NCI-H524 treated with DMSO at 0.1 percent for 48 hours (cell line): Measurements from ENCODE around the gene SORT1.
"Not testable (repeated sequence)": the region's sequence is repeated elsewhere in the genome, so short reads cannot be mapped to it uniquely, and the experiment has no call there.

Experiments used
- DNase-seq: peaks from one replicate; lab custom pipeline; 2025; lab: John Stamatoyannopoulos, UW

Gene SORT1

GRCh38 chr1:109396871-109397580, 692 bp downstream of the SORT1 start:
- no peak for DNase-seq

- no peak for DNase-seq
These were observed 1.2 kb downstream of the SORT1 start for GRCh38 chr1:109396513-109396839.

DNA sequence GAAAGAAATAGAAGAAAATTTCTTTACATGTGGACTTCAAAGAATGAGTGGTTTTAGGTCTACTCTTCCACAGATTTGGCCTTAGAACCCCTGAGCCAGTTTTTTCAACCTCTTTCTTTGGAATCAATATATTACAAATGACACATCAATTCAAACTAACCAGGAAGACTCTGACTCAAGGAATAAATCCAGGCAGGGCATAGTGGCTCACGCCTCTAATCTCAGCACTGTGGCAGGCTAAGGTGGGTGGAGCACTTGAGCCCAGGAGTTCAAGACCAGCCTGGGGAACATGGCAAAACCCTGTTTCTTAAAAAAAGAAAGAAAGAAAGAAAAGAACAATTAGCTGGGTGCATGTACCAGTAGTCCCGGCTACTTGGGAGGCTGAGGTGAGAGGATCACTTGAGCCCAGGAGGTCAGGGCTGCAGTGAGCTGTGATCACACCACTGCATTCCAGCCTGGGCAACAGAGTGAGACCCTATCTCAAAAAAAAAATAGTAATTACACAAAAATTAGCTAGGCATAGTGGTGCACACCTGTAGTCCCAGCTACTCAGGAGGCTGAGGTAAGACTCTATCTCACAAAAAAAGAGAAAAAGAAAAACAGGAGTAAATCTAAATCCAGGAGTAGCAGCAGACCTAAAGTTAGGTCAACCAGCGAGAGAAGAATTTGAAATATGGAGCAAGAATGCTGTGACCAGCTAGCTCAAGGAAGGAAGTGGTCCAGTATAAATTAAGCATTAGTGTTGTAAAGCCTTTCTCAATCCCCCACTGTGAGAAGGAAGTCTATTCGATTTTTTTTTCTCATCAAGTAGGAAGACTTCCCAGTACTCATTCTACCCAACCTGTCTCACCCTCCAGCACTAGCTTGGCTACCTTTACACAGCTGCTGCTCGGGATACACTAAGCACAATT, 1.9 kb downstream of the SORT1 start:
- DNase-seq = no peak

- DNase-seq = not testable (repeated sequence)
These were observed 2.5 kb downstream of the SORT1 start for GRCh38 chr1:109395282-109395599.

GRCh38 chr1:109394591-109395281, 3.0 kb downstream of the SORT1 start:
- DNase-seq = no peak

DNA sequence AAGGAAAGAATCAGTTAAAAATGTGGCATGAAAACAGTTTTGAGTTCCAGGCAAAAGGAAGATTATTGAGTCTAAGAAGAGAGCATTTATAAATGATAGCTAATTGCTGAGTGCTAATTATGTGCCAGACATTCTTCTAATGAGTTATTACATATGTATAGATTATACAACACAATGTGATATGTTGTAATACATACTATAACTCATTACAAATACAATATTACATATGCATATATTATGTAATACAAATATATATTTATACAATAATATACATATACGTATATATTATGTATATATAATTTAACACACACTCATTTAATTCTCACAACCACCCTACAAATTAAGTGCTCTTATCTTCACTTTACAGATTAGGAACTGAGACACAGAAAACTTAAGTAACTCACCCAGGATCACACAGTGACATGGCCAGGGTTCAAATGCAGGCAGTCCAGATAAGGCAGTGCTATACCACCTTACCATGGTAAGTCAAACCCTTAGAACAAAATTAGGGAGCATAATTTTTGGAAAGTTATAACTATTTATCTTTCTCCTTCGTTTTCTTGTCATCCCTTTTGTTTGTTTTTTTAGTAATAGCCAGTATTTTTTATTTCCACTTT, 4.0 kb downstream of the SORT1 start:
- DNase-seq = no peak

DNA sequence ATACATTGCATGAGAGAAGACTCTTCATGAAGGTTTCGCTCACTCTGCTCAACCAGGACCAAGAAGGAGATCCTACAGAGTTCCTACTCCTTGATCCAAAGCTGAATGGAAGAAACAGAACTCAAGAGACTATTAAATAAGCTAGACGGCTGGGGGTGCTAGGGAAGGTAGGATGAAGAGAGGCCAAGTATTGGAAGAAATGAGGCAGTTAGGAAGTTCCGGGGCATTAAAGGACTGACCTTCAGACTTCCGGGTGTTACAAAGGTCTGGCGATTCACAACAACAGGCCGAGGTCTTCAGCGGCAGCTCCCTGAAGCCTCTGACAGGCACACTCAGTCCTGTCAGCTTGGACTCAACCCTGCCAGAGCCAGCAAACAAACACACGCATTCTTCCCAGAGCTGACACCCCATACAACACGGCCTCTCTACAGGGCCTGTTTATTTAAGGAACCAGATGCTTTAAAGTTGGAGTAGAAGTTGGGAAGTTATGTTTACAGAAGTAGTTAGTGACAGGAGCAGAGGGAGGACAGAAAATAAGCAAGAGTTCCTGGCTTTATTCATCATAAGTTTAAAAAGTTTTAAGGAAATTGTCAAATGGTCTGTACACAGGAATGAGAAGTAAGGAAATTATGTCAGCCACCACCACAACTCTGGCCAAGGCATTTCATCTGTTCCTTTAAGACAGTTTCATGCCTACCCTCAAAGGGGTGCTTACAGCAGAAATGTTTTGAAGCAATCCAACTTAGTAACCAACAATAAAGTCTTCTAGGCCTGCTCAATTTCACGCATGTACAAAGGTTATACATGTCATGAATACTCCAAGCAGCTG, 4.7 kb downstream of the SORT1 start:
- no peak for DNase-seq

DNA sequence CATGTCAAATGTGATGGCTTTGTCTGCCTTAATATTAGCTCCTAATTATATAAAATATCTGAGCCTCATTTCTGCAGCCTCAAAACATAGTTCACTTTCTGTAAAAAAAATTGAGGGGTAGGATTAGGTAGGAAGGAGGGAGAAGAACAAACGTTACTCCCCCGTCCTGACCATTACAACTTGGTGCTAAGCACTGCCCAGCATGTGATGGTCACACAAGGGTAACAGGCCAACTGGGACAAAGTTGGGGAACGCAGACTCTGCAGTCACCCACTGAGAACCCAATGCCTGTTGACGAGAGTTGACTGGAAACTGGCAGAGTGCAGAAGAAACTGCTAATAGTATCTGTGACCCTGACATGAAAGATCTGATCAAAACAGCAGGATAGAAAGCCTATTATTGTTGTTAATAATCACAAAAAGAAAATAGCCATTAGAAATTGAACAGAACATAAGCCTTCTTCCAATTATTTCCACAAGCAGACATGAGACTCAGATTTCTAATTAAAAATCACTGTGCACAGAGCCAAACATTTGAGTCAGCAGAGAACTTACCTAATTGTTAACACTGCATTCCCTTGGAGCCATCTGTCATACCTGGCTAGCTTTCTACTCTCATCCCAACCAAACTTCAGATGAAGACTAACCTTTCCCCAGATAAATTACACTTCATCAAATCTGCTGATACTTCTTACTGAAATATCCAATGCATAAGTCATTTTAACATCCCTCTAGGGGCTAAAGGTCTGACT, 5.5 kb downstream of the SORT1 start:
- no peak for DNase-seq

DNA sequence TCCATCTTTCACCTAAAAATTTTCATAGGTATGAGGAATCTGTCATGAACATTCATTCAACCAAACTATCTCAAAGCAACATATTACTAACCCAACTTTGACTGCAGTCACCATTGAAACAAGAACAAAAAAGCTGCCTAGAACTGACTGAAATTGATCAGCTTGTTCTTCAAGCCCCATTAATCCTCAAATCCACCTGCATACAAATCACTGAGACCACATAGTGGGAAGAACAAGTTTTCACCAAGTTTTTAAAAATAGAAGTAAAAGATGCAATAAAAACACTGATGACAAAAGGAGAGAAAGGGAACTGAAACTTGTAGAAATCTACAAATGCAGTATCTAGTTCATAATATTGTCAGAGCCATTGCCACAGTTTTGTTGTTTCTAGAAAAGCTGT, 6.1 kb downstream of the SORT1 start:
- no peak for DNase-seq

DNA sequence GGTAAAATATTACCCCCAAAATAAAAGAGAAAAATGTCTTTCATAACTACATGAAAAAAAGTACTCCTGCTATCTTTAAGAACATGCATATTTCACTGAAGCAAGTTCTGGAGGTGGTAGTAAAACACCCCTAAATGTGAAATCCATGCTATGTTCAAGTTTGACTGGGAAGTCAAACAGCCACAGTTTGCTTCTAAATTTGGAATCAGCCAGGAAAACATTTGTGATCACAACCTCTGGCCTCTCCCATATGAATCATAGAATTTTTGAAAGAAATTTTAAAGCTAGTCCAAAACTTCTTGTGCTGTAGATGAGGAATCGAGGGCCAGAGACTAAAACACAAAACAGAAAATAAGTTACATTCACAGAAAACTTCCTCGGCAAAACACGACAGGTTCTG, 6.6 kb downstream of the SORT1 start:
- DNase-seq = no peak

DNA sequence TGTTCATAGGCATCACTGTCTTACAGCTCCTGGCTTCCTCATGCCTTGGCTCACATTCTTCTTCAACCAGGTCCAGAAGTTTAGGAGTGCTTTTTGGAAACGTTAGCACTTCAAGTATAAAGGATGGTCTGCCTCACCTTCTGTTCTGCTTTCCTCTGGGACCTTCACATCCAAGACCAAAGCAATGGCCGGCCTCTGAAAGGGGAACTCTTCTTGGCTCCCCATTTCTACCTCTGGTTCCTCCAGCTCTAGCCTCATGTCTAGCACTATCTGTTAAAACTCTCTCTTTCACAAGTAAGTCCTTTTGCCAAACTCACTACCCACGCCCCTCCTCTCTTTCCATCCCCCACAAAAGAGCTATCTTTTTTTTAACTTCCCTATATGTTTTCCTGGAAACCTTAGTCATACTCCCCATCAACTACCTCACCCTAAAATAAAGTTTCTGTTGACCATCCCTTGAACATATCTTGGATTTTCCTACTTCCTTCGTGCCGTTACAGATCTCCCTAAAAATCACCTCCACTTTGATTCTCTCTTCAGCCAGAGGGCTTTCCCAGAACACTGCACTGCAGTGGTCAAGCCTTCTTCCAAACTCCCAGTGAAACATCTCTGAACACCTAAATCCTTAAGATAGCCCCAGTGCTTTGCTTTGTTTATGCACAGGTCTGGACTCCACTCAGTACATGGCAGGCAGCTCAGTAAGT, 7.9 kb downstream of the SORT1 start:
- DNase-seq = no peak

DNA sequence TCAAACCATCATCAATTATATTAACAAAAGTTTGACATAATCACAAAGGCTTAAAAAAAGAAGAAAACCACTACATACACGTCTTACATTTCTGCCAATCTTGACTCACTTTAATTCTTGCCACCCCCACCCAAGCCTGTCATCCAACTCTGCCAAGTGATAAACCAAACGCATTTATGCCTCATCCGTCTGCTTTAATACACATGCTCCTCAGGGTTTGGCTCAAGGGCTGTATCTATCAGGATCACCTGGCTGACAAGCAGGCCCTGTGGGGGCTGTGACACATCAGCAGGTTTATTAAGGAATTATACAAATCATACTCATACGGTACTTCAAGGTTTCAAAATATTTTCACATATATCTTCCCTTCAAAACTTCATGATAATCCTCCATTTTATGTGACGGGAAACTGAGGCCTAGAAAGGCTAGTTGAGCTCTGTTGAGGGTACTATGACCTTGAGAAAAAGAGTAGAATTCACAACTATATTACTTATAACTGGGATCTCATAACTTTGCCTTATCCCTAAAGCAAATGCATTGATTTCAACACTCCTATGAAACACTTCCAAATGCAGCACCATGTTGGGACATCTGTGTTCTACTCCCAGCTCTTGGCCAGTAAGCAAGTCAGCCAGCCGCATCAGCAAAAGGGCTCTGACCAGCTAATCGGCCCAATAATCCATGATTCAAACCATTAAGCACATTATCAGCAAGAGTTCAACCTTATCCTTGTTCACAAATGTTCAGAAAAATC, 8.7 kb downstream of the SORT1 start:
- DNase-seq = no peak

- DNase-seq = no peak
These were observed 9.5 kb downstream of the SORT1 start for GRCh38 chr1:109388208-109388711.

- no peak for DNase-seq
These were observed 11.5 kb downstream of the SORT1 start for GRCh38 chr1:109386054-109386717.

GRCh38 chr1:109385417-109385816, 12.3 kb downstream of the SORT1 start:
- DNase-seq = no peak

DNA sequence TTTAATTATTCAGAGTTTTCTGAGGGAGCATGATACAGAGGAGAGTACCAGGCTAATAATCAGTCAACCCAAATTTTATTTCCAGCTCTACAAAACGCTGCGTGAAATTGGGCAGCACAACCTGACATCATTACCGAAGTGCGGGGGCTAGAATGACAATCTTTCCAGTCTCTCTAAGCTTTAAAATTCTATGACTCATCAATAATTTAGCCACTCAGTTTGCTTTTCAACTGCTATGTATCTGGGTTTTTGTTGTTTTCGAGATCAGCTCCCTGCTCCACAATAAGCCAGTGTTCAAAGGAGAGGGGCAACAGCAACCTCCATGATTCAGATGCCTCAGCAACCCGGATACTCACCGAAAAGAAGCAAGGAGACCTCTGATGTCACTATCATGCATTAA, 13.9 kb downstream of the SORT1 start:
- no peak for DNase-seq

DNA sequence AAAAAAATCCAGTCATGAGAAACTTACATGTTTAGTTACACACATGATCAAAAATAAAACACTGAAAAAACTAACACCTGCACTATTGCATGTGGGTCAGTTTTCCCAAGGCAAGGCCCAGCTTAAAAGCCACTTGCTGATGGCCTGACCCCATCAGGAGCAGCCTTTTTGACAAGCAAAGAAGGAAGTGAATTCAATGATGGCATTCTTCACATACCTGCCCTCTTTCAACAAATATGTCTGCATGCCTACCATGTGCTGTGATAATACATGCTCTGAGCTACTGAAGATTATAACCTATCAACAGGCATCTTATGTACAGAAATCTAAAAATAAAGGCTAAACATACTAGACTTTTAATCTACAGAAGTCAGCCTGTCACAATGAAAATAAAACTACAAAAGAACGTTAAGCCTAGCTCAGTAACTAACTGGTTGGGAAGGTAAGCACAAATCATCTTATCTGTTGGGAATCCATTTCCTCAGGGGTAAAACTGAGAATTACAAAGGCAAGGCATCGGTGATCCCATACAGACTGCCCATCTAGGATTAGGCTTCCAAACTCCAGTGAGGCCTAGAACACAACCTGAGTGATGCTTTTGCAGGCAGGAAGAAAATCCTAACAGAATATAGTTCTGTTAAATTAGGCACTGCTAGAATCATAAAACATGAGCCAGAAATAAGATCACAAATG, 14.5 kb downstream of the SORT1 start:
- no peak for DNase-seq

GRCh38 chr1:109381573-109381972, 16.1 kb downstream of the SORT1 start:
- no peak for DNase-seq
